8988T (cell line): ENCODE measurements around the gene PLEKHH3.

Experiments used
- DNase-seq: peaks from one replicate; pipeline ENCODE4 v3.0.0; 2011

Gene PLEKHH3, protein sequence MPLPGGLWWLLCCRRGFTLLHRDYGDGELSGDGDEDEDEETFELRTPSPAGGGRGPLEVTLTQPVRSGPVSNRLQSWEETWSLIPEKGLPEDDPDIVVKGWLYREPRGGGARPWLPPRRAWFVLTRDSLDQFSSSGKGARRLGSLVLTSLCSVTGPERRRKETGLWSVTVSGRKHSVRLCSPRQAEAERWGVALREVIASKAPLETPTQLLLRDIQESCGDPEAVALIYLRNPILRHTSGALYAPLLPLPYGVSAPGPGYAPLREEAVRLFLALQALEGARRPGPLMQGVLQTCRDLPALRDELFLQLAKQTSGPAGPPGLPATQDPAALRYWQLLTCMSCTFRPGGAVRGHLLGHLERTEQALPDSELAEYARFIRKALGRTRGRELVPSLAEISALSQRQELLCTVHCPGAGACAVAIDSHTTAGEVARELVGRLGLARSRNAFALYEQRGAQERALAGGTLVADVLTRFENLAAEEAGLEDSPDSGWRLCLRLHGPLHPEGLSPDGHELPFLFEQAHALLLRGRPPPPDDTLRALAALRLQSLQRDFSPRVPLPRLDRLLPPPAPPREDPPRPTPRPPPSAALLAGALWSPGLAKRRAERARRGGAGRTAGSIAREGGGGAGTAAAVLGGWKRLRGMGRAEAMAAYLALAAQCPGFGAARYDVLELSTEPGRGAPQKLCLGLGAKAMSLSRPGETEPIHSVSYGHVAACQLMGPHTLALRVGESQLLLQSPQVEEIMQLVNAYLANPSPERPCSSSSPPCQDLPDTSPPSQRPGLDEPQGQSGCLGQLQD

GRCh38 chr17:42676424-42677011 lies at the start of gene PLEKHH3:
Gene PLEKHH3 (minus strand): TSS chr17:42676994. CDS start chr17:42676563, 431 bp downstream.
- no peak for DNase-seq

- no peak for DNase-seq
Observed at GRCh38 chr17:42725143-42725542, 48.3 kb upstream of the PLEKHH3 start.

GRCh38 chr17:42723636-42724035 lies 46.8 kb upstream of the PLEKHH3 start:
- DNase-seq, result no peak

DNA sequence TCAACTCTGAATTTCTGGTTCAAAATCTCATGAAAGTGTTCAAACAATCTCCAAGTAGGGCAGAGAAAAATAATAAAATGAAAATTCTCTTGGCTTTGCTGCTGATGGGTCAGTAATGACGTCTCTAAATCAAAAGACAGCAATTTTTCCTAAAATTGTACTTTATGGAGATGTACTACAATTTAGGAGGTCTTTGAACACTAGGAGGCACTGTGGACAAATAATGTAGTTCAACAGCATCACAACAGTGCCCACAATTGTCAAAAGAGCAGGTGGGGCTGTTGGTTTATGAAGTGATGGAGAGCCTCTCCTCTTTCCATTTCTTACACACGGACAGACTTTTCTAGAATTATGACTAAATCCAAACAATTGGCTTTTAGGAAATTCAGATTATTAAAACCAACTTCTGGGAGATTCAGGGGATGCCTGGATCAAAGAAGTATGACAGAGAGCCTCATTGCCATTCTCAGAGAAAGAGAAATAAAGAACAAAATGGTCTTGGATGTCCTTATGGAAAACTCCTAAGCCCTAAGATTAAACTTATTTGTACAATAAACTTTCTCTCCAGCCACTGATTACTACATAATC lies 44.3 kb upstream of the PLEKHH3 start:
- DNase-seq, result no peak

GRCh38 chr17:42709561-42709960 lies 32.8 kb upstream of the PLEKHH3 start:
- no peak for DNase-seq

- no peak for DNase-seq
Observed at GRCh38 chr17:42708588-42708987, 31.8 kb upstream of the PLEKHH3 start.

DNA sequence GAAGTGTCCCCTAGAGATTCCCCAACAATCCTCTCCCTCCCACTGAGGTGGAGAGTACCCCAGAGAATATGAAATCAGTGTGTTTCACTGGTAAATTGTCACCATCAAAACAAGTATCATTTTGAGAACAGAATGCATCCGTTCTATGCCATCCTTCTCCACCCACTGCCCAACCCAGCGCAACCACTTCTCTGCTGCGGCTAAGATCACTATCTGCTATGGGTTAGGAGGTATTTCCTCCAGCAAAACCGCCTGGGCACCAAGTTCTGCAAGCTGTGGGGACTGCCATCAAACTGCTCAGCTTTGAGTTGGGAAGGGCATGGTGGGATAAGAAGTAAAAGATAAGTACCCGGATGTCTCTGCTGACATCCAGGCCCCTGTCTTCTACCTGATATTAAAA lies 29.9 kb upstream of the PLEKHH3 start:
- DNase-seq, result no peak

DNA sequence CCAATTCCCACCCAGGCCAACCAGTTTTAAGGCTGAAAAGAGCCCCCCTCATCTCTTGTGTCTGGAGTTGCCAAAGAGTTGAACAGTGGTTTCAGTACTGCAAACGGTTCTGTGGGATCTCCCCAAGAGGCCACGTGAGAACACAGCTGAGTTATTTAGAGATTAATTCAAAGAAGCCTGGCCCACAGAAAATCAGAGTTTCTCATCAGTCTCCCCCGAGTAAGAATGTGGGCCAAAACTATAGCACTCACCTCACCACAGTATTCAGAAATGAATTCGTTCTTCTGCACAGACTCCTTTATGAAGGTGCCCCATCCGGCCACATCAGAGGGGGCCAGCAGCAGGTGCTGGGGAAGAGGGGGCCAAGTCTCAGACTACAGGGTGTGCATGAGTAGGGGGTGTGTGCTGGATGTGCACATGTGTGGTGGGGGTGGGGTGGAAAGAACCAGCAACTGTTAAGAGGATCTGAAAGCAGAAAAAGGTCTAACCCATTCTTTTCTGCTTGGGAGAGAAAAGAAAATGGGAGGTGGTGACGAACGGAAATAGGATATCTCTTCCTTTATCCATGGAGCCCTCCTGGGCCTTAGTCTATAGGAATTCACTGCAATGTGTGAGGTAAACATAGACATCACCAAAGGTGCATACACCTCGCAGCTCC lies 28.2 kb upstream of the PLEKHH3 start:
- no peak for DNase-seq

DNA sequence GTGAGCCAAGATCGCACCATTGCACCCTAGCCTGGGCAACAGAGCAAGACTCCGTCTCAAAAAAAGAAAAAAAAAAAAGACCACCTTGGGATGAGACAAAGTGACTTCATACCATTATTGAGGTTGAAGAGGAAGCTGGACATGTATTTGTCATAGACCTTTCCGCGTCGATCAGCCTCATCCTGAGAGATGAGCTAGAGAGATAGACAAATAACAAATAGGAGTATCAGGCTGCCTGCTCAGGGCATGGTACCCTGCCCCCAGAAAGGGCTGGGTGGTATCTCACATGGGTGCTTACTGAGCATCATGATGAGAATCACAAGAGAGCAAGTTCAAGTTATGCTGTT lies 27.7 kb upstream of the PLEKHH3 start:
- DNase-seq, result no peak

DNA sequence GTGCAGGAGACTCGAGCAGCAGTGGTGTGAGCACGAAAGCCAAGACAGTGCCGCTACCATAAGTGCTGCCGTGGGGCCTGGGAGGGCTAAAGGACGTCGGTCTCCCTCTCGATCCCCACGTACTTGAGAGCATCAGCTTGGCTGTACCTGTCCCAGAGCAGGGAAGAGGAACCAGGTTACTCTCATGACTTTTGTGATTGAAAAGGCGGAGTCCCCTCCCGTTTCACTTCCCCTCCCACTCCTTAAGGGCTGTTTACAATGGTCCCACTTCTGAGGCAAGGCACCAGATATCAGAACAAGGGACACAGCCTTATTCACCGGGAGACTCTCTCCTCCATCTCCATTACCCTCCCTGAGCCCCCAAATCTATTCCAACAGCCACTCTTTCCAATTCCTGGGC lies 25.7 kb upstream of the PLEKHH3 start:
- DNase-seq, result no peak

- DNase-seq, result no peak
Observed at GRCh38 chr17:42700586-42701289, 23.9 kb upstream of the PLEKHH3 start.

GRCh38 chr17:42699415-42699740 lies 22.6 kb upstream of the PLEKHH3 start:
- no peak for DNase-seq

DNA sequence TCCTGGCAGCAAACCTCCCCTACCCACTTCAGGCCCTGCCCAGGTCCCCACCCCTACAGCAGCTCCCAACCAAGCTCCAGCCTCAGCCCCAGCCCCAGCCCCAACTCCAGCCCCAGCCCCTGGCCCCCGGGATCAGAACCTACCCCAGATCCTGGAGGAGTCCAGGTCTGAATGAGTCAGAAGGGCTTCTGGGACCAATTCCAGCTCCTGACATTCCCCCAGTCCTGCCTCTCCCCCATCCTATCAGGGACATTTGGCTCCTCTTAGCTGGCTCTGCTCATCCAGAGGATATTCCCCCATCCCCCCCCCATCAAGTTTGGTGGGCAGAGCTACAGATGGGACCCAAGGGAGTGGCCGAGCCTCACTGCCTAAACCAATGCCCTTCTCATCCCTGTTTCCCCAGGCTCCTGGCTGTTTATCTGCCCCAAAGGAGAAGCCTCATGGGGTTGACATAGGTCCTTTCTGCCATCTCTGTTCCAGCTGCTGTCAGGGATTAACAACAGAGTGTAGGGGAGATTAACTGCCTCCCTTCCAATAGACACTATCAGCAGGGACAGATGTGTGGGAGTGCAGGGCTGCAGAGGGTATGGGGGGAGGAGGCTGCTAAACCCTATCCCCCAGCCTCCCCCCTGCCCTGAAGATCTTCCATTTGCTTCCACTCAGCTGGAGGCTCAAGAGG lies 22.1 kb upstream of the PLEKHH3 start:
- no peak for DNase-seq

DNA sequence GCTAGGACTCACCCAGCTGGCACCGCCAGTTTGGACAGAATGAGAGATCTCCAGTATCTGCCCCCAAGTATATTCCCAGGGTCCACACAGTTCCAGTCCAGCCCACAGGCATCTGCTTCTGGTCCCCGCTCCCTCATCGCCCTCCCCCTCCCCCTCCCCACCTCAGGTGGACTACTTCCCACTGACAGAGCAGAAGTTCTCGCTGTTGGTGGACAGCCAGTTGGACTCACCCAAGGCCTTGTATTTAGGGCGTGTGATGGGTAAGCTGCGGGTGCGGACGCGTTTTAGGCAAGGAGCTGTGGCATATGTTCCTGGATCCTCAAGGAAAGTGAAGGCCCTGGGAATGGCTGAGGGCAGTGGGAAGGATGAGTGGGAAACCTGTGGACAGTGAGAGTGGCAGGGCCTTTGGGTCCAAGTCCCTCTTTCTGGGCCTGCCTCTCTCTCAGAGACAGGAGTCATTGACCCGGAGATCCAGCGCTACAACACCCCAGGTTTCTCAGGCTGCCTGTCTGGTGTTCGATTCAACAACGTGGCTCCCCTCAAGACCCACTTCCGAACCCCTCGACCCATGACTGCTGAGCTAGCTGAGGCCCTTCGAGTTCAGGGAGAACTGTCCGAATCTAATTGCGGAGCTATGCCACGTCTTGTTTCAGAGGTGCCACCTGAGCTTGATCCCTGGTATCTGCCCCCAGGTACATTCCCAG lies 20.5 kb upstream of the PLEKHH3 start:
- DNase-seq, result no peak

GRCh38 chr17:42695500-42695899 lies 18.7 kb upstream of the PLEKHH3 start:
- no peak for DNase-seq

DNA sequence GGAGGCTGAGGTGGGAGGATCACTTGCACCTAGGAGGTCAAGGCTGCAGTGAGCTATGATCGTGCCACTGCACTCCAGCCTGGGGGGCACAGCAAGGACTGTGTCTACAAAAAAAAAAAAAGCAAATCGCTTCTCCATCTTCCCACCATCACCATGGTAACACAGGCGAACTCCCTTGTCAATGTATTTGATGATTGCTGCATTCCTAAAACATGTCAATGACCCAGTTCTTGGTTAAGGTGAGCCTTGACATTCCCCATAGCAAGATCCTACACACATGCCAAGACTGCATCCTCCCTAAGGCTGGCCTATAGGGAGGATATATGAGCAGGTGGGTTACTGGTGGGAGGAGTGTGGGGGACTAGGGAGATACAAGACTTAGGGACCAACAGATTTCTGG lies 17.7 kb upstream of the PLEKHH3 start:
- DNase-seq, result no peak

- DNase-seq, result no peak
Observed at GRCh38 chr17:42692489-42692888, 15.7 kb upstream of the PLEKHH3 start.

- DNase-seq, result no peak
Observed at GRCh38 chr17:42691021-42691545, 14.3 kb upstream of the PLEKHH3 start.

- no peak for DNase-seq
Observed at GRCh38 chr17:42690596-42690995, 13.8 kb upstream of the PLEKHH3 start.

- no peak for DNase-seq
Observed at GRCh38 chr17:42687707-42688320, 11.0 kb upstream of the PLEKHH3 start.
